Thoracic aorta (tissue), 2 donors: ENCODE results near the gene ODAD3. TPM values are rescaled to one million over a fixed set of nuclear protein-coding genes. Genes with fewer than 3 reads are reported as not detected.
A peak's percentile ranks its signal among the peaks of the same experiment; 100 is the strongest.

Source experiments
- ATAC-seq: fragments of 150-250 bp; one replicate; pipeline ENCODE4 v1.8.0; 2017; ENCODE audit warnings: low read depth; ENCODE audit not compliant: insufficient number of reproducible peaks, low FRiP score
- DNase-seq: peaks from one replicate; pipeline ENCODE4 v3.0.0-alpha.2; 2020; ENCODE audit warnings: low spot score
- H3K27ac ChIP-seq, 2 donors: fragments of 200-600 bp; sonication (generic); 1 replicate in 1 of 2; 2 replicates in 1 of 2; pipeline ENCODE4 v1.5.1; 2016; ENCODE audit warnings: mild to moderate bottlenecking in 2 of 2, moderate library complexity in 2 of 2
- H3K27me3 ChIP-seq: fragments of 200-600 bp; sonication (generic); replicated peaks from 2 replicates; pipeline ENCODE4 v1.6.0; 2016; ENCODE audit warnings: mild to moderate bottlenecking; ENCODE audit not compliant: insufficient read depth
- H3K36me3 ChIP-seq: fragments of 200-600 bp; sonication (generic); one replicate; pipeline ENCODE4 v1.5.1; 2016
- H3K4me1 ChIP-seq, 2 donors: fragments of 200-600 bp; sonication (generic); 1 replicate in 1 of 2; 2 replicates in 1 of 2; pipeline versions ENCODE4 v1.5.1 to v1.6.0; 2016; ENCODE audit warnings: low read depth in 2 of 2, mild to moderate bottlenecking in 1 of 2; ENCODE audit not compliant: control insufficient read depth in 1 of 2
- H3K4me3 ChIP-seq: fragments of 200-600 bp; sonication (generic); 2 replicates; pipeline ENCODE4 v1.5.1; 2016; ENCODE audit warnings: mild to moderate bottlenecking
- H3K9me3 ChIP-seq: fragments of 200-600 bp; sonication (generic); 2 replicates; pipeline ENCODE4 v1.5.1; 2016
- total RNA-seq, 2 donors: library from RNA; depleted of rRNA; stranded (reverse); fragments of >200 nt; gene quantifications; one replicate each; pipeline versions ENCODE4 v1.1.0 to v1.2.3, GENCODE V29; 2016
- TF ChIP-seq, protein P1 (sequence below): fragments of 200-600 bp; sonication (generic); IDR thresholded peaks from one replicate; pipeline ENCODE4 v1.5.1; 2019; ENCODE audit warnings: antibody characterized with exemption

ODAD3 gene
- total RNA-seq, 2 donors from 2014 or later, result 0.35 to 2.0 TPM

DNA sequence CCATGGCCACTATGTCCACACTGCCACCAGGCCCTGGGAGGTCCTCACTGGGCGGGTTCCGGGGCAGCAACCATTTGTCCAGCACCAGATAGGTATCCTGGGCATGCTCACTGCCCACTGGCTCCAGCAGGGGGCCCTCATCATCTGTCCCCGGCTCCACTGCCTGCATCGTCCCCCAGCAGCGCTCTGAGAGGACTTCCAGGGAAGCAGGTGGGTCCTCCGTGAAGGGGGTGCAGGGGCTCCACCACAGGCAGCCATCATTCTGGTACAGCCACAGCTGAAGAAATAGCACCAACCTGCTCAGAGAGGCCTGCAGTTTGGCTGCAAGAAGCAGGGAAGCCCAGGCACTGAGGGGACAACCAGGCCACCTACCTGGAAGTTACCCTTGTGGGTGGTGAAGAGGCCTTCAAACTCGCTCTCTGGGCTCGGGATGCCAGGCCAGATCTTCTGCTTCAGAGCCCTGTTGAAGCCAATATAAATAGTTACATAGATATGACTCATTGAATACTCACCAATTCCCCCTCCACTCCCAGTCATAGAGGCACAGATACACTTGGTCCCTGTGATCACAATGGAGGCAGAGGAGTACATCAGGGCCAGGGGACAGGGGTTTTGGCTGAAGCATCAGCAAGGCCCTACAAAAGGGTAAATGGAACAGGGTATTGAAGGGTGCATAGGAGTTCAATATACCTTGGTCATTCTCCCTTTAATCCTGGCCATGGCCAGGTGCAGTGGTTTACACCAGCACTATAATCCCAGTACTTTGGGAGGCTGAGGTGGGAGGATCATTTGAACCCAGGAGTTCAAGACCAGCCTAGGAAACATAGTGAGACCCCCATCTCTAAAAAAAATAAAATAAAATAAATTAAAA lies 56.4 kb downstream of the ODAD3 start:
- H3K4me1 ChIP-seq, result peaks cover 20 to 77% of the 10 kb centered on the region in 2 donors

DNA sequence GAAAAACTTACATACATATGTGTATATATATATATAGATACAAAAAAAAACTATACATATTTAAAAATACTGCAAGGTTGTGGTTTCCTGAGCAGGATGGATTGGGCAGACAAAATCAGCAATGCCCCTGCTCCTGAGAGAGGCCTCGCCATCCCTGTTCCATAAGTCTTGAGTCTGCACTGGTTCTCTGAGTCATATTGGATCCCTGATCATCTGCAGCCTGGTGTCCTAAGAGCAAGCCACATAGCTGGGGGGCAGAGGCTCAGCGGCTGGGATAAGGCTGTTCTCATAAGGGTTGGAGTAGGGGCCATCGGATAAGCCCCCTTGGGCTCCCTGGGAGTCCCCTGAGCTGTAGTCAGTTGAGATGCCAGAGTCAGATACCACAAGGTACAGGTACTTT lies 57.2 kb downstream of the ODAD3 start:
- peaks cover 16 to 69% of the 10 kb centered on the region in 2 donors for H3K4me1 ChIP-seq
- DNase-seq (no peak), ATAC-seq (no peak)
- H3K4me3 ChIP-seq, result no peak overlapping the region
- no peaks in the 10 kb centered on the region for H3K36me3 ChIP-seq
- H3K9me3 ChIP-seq, result no peaks in the 10 kb centered on the region
- no peaks in the 10 kb centered on the region for H3K27me3 ChIP-seq
- peak overlapping the region in 1 of 2 donors; percentile 42 for H3K27ac ChIP-seq
- TF ChIP-seq, protein P1, sequence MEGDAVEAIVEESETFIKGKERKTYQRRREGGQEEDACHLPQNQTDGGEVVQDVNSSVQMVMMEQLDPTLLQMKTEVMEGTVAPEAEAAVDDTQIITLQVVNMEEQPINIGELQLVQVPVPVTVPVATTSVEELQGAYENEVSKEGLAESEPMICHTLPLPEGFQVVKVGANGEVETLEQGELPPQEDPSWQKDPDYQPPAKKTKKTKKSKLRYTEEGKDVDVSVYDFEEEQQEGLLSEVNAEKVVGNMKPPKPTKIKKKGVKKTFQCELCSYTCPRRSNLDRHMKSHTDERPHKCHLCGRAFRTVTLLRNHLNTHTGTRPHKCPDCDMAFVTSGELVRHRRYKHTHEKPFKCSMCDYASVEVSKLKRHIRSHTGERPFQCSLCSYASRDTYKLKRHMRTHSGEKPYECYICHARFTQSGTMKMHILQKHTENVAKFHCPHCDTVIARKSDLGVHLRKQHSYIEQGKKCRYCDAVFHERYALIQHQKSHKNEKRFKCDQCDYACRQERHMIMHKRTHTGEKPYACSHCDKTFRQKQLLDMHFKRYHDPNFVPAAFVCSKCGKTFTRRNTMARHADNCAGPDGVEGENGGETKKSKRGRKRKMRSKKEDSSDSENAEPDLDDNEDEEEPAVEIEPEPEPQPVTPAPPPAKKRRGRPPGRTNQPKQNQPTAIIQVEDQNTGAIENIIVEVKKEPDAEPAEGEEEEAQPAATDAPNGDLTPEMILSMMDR, result no peak

More for the DNA sequence above, 56.4 kb downstream of the ODAD3 start:
- ATAC-seq, result no peak
- H3K9me3 ChIP-seq, result no peaks in the 10 kb centered on the region
- H3K4me3 ChIP-seq, result no peak overlapping the region
- no peaks in the 10 kb centered on the region for H3K27me3 ChIP-seq
- TF ChIP-seq, protein P1, result peak; percentile 42
- H3K27ac ChIP-seq, result peak overlapping the region in 1 of 2 donors; percentile 42
- DNase-seq, result no peak
- H3K36me3 ChIP-seq, result no peaks in the 10 kb centered on the region

DNA sequence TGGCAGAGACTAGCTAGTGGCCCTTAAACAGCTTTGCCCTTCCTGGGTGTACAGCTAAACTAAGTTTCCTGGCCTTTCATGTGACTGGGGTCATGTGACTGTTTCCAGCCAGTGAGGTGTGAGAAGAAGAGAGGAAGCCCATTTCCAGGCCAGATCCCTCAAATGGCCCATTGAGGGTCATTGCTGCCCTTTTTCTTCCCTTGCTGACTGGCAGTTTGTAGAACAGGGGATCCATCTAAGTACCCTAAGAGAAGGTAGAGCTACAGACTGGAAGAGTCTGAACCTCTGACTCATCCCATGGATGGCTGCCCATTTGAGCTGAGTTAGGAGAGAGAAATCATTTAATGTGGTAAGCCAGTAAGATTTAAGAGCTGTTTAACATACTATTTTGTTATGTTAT lies 57.7 kb downstream of the ODAD3 start:
- DNase-seq (no peak), ATAC-seq (no peak)
- peak overlapping the region; percentile 52 to 58 for H3K27ac ChIP-seq

DNA sequence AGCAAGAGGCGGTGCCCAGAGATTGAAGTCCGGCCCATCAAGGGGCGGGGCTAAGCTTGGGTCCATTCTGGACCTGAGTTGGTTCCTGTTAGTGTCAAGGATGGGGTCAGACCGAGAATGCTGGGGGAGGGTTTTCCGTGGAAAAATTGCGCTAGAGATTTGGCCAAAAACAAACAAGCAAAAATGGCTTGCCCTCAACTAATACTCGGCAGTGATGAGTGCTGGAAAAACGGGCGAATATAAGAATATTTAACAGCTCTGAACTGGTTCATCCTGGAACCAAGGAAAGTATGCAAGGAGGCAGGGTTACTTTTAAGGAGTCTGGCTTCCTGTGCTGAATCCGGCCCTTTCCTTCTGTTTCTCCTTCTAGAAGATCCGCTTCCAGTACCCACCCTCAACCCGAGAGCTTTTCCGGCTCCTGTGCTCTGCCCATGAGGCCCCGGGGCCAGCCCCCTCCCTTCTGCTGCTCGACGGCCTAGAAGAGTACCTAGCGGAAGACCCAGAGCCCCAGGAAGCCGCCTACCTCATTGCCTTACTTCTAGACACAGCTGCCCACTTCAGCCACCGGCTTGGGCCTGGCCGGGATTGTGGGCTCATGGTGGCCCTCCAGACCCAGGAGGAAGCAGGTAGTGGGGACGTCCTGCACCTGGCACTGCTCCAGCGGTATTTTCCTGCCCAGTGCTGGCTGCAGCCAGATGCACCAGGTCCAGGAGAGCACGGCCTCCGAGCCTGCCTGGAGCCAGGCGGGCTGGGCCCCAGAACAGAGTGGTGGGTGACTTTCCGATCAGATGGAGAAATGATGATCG lies 59.6 kb downstream of the ODAD3 start:
- TF ChIP-seq, protein P1, result no peak
- H3K4me3 ChIP-seq, result peak overlapping the region; percentile 74
- H3K27me3 ChIP-seq, result no peaks in the 10 kb centered on the region
- peak overlapping the region; percentile 91 to 92 for H3K27ac ChIP-seq
- H3K9me3 ChIP-seq, result no peaks in the 10 kb centered on the region
- no peaks in the 10 kb centered on the region for H3K36me3 ChIP-seq
- H3K4me1 ChIP-seq, result peaks cover 16 to 53% of the 10 kb centered on the region in 2 donors
- ATAC-seq (peak; percentile 0), DNase-seq (no peak)

More for the DNA sequence above, 57.7 kb downstream of the ODAD3 start:
- Histone ChIP-seq H3K9me3 (no peaks in the 10 kb centered on the region), H3K4me1 (peaks cover 16 to 66% of the 10 kb centered on the region in 2 donors), H3K27me3 (no peaks in the 10 kb centered on the region), H3K36me3 (no peaks in the 10 kb centered on the region), H3K4me3 (no peak overlapping the region)
- TF ChIP-seq, protein P1, result no peak
